Tibial nerve (tissue), 4 donors: ENCODE measurements around the gene NOSIP. TPM values are rescaled to one million over a fixed set of nuclear protein-coding genes. Genes with fewer than 3 reads are reported as not detected.
A peak's percentile ranks its signal among the peaks of the same experiment; 100 is the strongest.

Source experiments
- DNase-seq, 2 donors: peaks; one replicate each; pipeline ENCODE4 v3.0.0-alpha.2; 2019; ENCODE audit warnings: low spot score in 2 of 2
- H3K27ac ChIP-seq, 4 donors: fragments of 200-600 bp; sonication (generic) in 3 of 4; one replicate each; pipeline ENCODE4 v1.5.1; 2017 to 2019; ENCODE audit warnings: mild to moderate bottlenecking in 1 of 4
- H3K27me3 ChIP-seq, 2 donors: fragments of 200-600 bp; sonication (generic) in 1 of 2; one replicate each; pipeline versions ENCODE4 v1.5.1 to v1.6.0; 2017 to 2019
- H3K36me3 ChIP-seq, 3 donors: fragments of 200-600 bp; sonication (generic); one replicate each; pipeline ENCODE4 v1.5.1; 2018 to 2019
- H3K4me1 ChIP-seq, 4 donors: fragments of 200-600 bp; sonication (generic) in 3 of 4; one replicate each; pipeline ENCODE4 v1.5.1; 2017 to 2019
- H3K4me3 ChIP-seq, 4 donors: fragments of 200-600 bp; sonication (generic) in 3 of 4; one replicate each; pipeline ENCODE4 v1.5.1; 2017 to 2019; ENCODE audit warnings: mild to moderate bottlenecking in 1 of 4, moderate library complexity in 1 of 4
- H3K9me3 ChIP-seq, 4 donors: fragments of 200-600 bp; sonication (generic) in 3 of 4; one replicate each; pipeline ENCODE4 v1.5.1; 2017 to 2019
- CTCF ChIP-seq, 5 experiments: fragments of 200-600 bp in 3 of 5; fragments of 450-650 bp in 2 of 5; sonication (generic) in 3 of 5; IDR thresholded peaks; one replicate each; pipeline ENCODE4 v1.5.1; 2016 to 2019; ENCODE audit warnings: antibody characterized with exemption in 5 of 5, mild to moderate bottlenecking in 3 of 5, moderate library complexity in 2 of 5
- EP300 ChIP-seq, 2 donors: sonication (generic); formaldehyde crosslinking; IDR thresholded peaks; one replicate each; pipeline ENCODE4 v1.6.1; 2017; ENCODE audit warnings: antibody characterized with exemption in 2 of 2, mild to moderate bottlenecking in 1 of 2
- POLR2A ChIP-seq, 2 donors: fragments of 450-650 bp; IDR thresholded peaks; one replicate each; pipeline ENCODE4 v1.6.1; 2017; ENCODE audit warnings: antibody characterized with exemption in 2 of 2, mild to moderate bottlenecking in 2 of 2, moderate library complexity in 2 of 2
- WGBS, 2 donors: methylation state at CpG; one replicate each; pipeline ENCODE4 v1.1.5; 2018; 5-methylcytosine and 5-hydroxymethylcytosine counted together
- total RNA-seq, 4 donors: library from RNA; depleted of rRNA; stranded (reverse); fragments of >200 nt; gene quantifications; one replicate each; pipeline ENCODE4 v1.1.0, GENCODE V29; 2016

Gene NOSIP
- total RNA-seq, 4 donors from 2014 or later = 43.0 to 83.1 (median 71.9) TPM

GRCh38 chr19:49581007-49581508, 702 bp upstream of the NOSIP start, which contains the start of gene PRRG2:
Gene PRRG2 (plus strand): TSS chr19:49581316. CDS start chr19:49583220, 1,904 bp downstream.
- Histone ChIP-seq H3K9me3 (no peaks in the 10 kb centered on the region), H3K4me3 (peak within 1 kb of the TSS; percentile 42 to 74 (median 54)), H3K4me1 (peaks cover 0 to 38% (median 11%) of the 10 kb centered on the region in 4 donors), H3K36me3 (peaks cover 0 to 5% (median 4%) of the 10 kb centered on the region in 3 donors), H3K27ac (peak within 1 kb of the TSS; percentile 21 to 88 (median 67)), H3K27me3 (no peaks in the 10 kb centered on the region)
- no peak for TF ChIP-seq CTCF (IDR thresholded peaks at IDR 0.05)
- no peak for TF ChIP-seq EP300 (IDR thresholded peaks at IDR 0.05)
- TF ChIP-seq POLR2A (IDR thresholded peaks at IDR 0.05) = no peak
- no peak for DNase-seq
- WGBS, 2 donors = 30 to 42% methylated on average over 15 of the region's 15 CpGs

GRCh38 chr19:49579947-49580263, 451 bp downstream of the NOSIP start:
- peaks cover 0 to 38% (median 11%) of the 10 kb centered on the region in 4 donors for H3K4me1 ChIP-seq
- no peaks in the 10 kb centered on the region for H3K9me3 ChIP-seq
- WGBS, 2 donors = 1% methylated on average over 8 of the region's 8 CpGs
- no peak for TF ChIP-seq POLR2A (IDR thresholded peaks at IDR 0.05)
- no peak for TF ChIP-seq CTCF (IDR thresholded peaks at IDR 0.05)
- TF ChIP-seq EP300 (IDR thresholded peaks at IDR 0.05) = no peak
- peak overlapping the region; percentile 42 to 74 (median 54) for H3K4me3 ChIP-seq
- peak overlapping the region; percentile 21 to 88 (median 67) for H3K27ac ChIP-seq
- no peaks in the 10 kb centered on the region for H3K27me3 ChIP-seq
- peaks cover 0 to 16% (median 4%) of the 10 kb centered on the region in 3 donors for H3K36me3 ChIP-seq
- no peak for DNase-seq

GRCh38 chr19:49579193-49579592, 1.2 kb downstream of the NOSIP start:
- Histone ChIP-seq H3K36me3 (peaks cover 0 to 24% (median 4%) of the 10 kb centered on the region in 3 donors), H3K4me1 (peaks cover 0 to 38% (median 11%) of the 10 kb centered on the region in 4 donors), H3K27me3 (no peaks in the 10 kb centered on the region), H3K27ac (no peak overlapping the region), H3K9me3 (no peaks in the 10 kb centered on the region), H3K4me3 (peak overlapping the region in 1 of 4 donors; percentile 54)
- DNase-seq = no peak
- 69 to 75% methylated on average over 4 of the region's 4 CpGs for WGBS, 2 donors
- no peak for TF ChIP-seq EP300 (IDR thresholded peaks at IDR 0.05)

- Histone ChIP-seq H3K4me1 (peaks cover 0 to 47% (median 11%) of the 10 kb centered on the region in 4 donors), H3K36me3 (peaks cover 0 to 29% (median 4%) of the 10 kb centered on the region in 3 donors), H3K4me3 (no peak overlapping the region), H3K9me3 (no peaks in the 10 kb centered on the region), H3K27me3 (no peaks in the 10 kb centered on the region), H3K27ac (no peak overlapping the region)
- WGBS, 2 donors = 78 to 92% methylated on average over 2 of the region's 2 CpGs
- no peak for DNase-seq
- TF ChIP-seq CTCF (IDR thresholded peaks at IDR 0.05) = no peak
- no peak for TF ChIP-seq EP300 (IDR thresholded peaks at IDR 0.05)
- TF ChIP-seq POLR2A (IDR thresholded peaks at IDR 0.05) = no peak
Observed at GRCh38 chr19:49574206-49574755, 6.1 kb downstream of the NOSIP start.

GRCh38 chr19:49573425-49573824, 6.9 kb downstream of the NOSIP start:
- Histone ChIP-seq H3K4me1 (peaks cover 0 to 40% (median 6%) of the 10 kb centered on the region in 4 donors), H3K27ac (no peak overlapping the region), H3K36me3 (peaks cover 0 to 29% (median 4%) of the 10 kb centered on the region in 3 donors), H3K27me3 (no peaks in the 10 kb centered on the region), H3K4me3 (no peak overlapping the region), H3K9me3 (no peaks in the 10 kb centered on the region)
- WGBS, 2 donors = 82% methylated on average over 3 of the region's 3 CpGs
- DNase-seq = no peak
- no peak for TF ChIP-seq CTCF (IDR thresholded peaks at IDR 0.05)
